GM12878 (cell line): ENCODE results near the gene UVRAG. TPM values are rescaled to one million over a fixed set of nuclear protein-coding genes. Genes with fewer than 3 reads are reported as not detected.

Source experiments
- ATAC-seq: fragments of 200-7000 bp; cut with Tn5 transposase; 3 replicates; pipeline ENCODE4 v1.9.1; 2020; ENCODE audit warnings: mild to moderate bottlenecking, moderate library complexity
- BruUV-seq: library from RNA; stranded (reverse); fragments of 400-500 nt; replicated peaks from 2 replicates; lab custom pipeline; 2021; lab: Mats Ljungman, UMichigan
- CTCF ChIA-PET: fragments of 300-600 bp; sonication (Branson Sonifier 250); formaldehyde crosslinking; extraction: SDS; loops from one replicate; lab custom pipeline; 2021; ENCODE audit warnings: inconsistent platforms; lab: Yijun Ruan, JAX
- POLR2A ChIA-PET: fragments of 350-600 bp; formaldehyde crosslinking; extraction: SDS; loops from one replicate; lab custom pipeline; 2021; ENCODE audit warnings: inconsistent platforms; lab: Charles Lee
- RAD21 ChIA-PET: fragments of 300-600 bp; sonication (Branson Sonifier 250); formaldehyde crosslinking; loops from one replicate; lab custom pipeline; 2023; ENCODE audit warnings: antibody characterized with exemption; ENCODE audit not compliant: unreplicated experiment; lab: Charles Lee
- SMC1A ChIA-PET: fragments of 300-600 bp; sonication (Branson Sonifier 250); formaldehyde crosslinking; loops from one replicate; lab custom pipeline; 2023; ENCODE audit not compliant: unreplicated experiment, uncharacterized antibody; lab: Charles Lee
- DNase-seq: peaks from one replicate; pipeline ENCODE4 v3.0.0-alpha.2; 2011; ENCODE audit warnings: low read depth, low spot score
- FAIRE-seq: peaks from 3 replicates; lab custom pipeline; 2011; peaks lifted over from hg19 to GRCh38; lab: Jason Lieb, UNC
- H2AFZ ChIP-seq: 2 replicates; pipeline ENCODE4 v1.6.0; 2011; ENCODE audit warnings: low read depth, low read length, control low read depth; ENCODE audit not compliant: control insufficient read depth
- H3K27ac ChIP-seq: 2 replicates; pipeline ENCODE4 v1.5.1; 2011; ENCODE audit warnings: control low read depth; ENCODE audit not compliant: control insufficient read depth, insufficient read depth
- H3K27me3 ChIP-seq, 2 experiments: replicated peaks in 1 of 2; 2 replicates each; pipeline versions ENCODE4 v1.6.0 to v1.6.1; 2011; ENCODE audit warnings: low read length in 1 of 2; ENCODE audit not compliant: control insufficient read depth in 2 of 2, insufficient read depth in 2 of 2
- H3K36me3 ChIP-seq, 2 experiments: 2 replicates each; pipeline ENCODE4 v1.5.1; 2011; ENCODE audit warnings: low read length in 1 of 2; ENCODE audit not compliant: control insufficient read depth in 2 of 2, insufficient read depth in 2 of 2
- H3K4me1 ChIP-seq: 2 replicates; pipeline ENCODE4 v1.6.1; 2011; ENCODE audit warnings: mild to moderate bottlenecking, low read length, moderate library complexity, mixed read lengths; ENCODE audit not compliant: control insufficient read depth, insufficient read depth
- H3K4me2 ChIP-seq: 2 replicates; pipeline ENCODE4 v1.6.0; 2011; ENCODE audit warnings: control low read depth; ENCODE audit not compliant: control insufficient read depth, insufficient read depth
- H3K4me3 ChIP-seq: fragments of 200-600 bp; sonication (generic); 2 replicates; pipeline ENCODE4 v1.5.1; 2016
- H3K79me2 ChIP-seq: 2 replicates; pipeline ENCODE4 v1.6.0; 2011; ENCODE audit warnings: low read length; ENCODE audit not compliant: control insufficient read depth, insufficient read depth
- H3K9ac ChIP-seq: 2 replicates; pipeline ENCODE4 v1.8.0; 2011; ENCODE audit warnings: low read length, control low read depth, mixed read lengths; ENCODE audit not compliant: control insufficient read depth, insufficient read depth
- H3K9me3 ChIP-seq: replicated peaks from 3 replicates; pipeline ENCODE4 v1.5.1; 2011; ENCODE audit warnings: mild to moderate bottlenecking, low read length; ENCODE audit not compliant: control insufficient read depth, insufficient read depth
- H4K20me1 ChIP-seq: 2 replicates; pipeline ENCODE4 v1.6.0; 2011; ENCODE audit not compliant: control insufficient read depth, insufficient read depth
- CBX5 ChIP-seq: sonication (generic); IDR thresholded peaks from 2 replicates; pipeline ENCODE4 v1.6.1; 2016; ENCODE audit warnings: low read depth, moderate library complexity, mild to moderate bottlenecking, inconsistent platforms
- ZNF207 ChIP-seq: fragments of 450-650 bp; IDR thresholded peaks from 2 replicates; pipeline ENCODE4 v1.6.1; 2014; ENCODE audit warnings: antibody characterized with exemption, mild to moderate bottlenecking, borderline replicate concordance
- WGBS: methylation state at CpG from one replicate; pipeline ENCODE4 v1.1.6; 2016; ENCODE audit warnings: low lambda C conversion rate; ENCODE audit not compliant: insufficient replicate concordance, insufficient coverage; ENCODE audit errors: missing lambda C conversion rate; 5-methylcytosine and 5-hydroxymethylcytosine counted together
- in situ Hi-C: fragments of 300-500 bp; cut with MboI; formaldehyde crosslinking; loops from 9 replicates; pipeline ENCODE4 v1.14.3; 2018; ENCODE audit warnings: mixed read lengths
- intact Hi-C: fragments of 100-400 bp; cut with micrococcal nuclease; formaldehyde crosslinking; loops from one replicate; pipeline ENCODE4 v1.14.2; 2022; ENCODE audit not compliant: unreplicated experiment
- polyA plus RNA-seq, 11 experiments: library from polyadenylated mRNA; depleted of rRNA in 4 of 11; unstranded in 6 of 11; stranded (reverse) in 5 of 11; fragments of >200 nt; fragmentation: Nextera tagmentation in 4 of 11; fragmentation: Illumina TruSeq in 1 of 11; extraction: Ambion mirVana in 4 of 11; extraction: Trizol in 1 of 11; gene quantifications; 1 replicate in 1 of 11; 2 replicates in 10 of 11; pipeline versions ENCODE4 v1.2.1 to v1.2.3, GENCODE V29; 2011 to 2016; ENCODE audit warnings: inconsistent platforms in 2 of 11, missing spikeins in 2 of 11, low read depth in 1 of 11
- total RNA-seq, 4 experiments: library from RNA; depleted of rRNA in 3 of 4; stranded (reverse); fragments of >200 nt in 3 of 4; fragmentation: Illumina TruSeq in 1 of 4; extraction: Trizol in 1 of 4; gene quantifications; 2 replicates each; pipeline versions ENCODE4 v1.2.1 to v1.2.3, GENCODE V29; 2013 to 2021
- TF ChIP-seq, protein P1 (sequence below): fragments of 150-350 bp; IDR thresholded peaks from 2 replicates; pipeline ENCODE4 v1.6.1; 2016; ENCODE audit warnings: low read depth, low read length

Gene UVRAG
- total and polyA plus RNA-seq, 10 of the 15 experiments (the other 5 are each of a cell fraction or from before 2014, with no cell fraction given), result 7.0 to 43.4 (median 37.0) TPM

DNA sequence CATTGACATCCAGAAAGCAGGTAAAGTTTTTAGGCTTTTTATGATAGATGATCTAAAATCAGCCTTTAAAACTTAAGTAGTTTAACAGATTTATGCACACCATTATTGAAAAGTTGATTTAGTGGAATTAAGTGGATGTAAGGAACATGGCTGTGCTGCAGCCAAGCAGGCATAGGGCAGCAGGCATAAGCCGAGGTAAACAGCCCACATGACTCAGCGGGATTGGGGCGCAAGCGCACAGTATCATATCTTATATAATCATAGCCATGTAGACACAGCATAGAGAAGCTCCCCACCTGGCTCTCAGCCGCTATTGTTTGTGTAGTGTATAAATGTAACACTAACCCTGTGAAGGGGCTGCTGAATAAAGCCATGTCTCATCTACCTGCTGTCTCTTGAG is 233.8 kb downstream of the UVRAG start:
- ATAC-seq (no peak), FAIRE-seq (no peak), DNase-seq (no peak)
- Histone ChIP-seq H2AFZ (no peak overlapping the region), H3K27ac (no peak overlapping the region), H3K27me3 (no peaks in the 10 kb centered on the region), H4K20me1 (no peaks in the 10 kb centered on the region), H3K4me1 (no peaks in the 10 kb centered on the region), H3K4me3 (no peak overlapping the region), H3K36me3 (peaks cover 2 to 6% of the 10 kb centered on the region in 2 experiments; a peak in 3 of 4 replicates), H3K9ac (no peak overlapping the region), H3K4me2 (no peak overlapping the region), H3K79me2 (no peaks in the 10 kb centered on the region), H3K9me3 (peaks cover 11% of the 10 kb centered on the region)
- RAD21 ChIA-PET, result no interaction called here
- TF ChIP-seq ZNF207 (no peak), CBX5 (peak; percentile 90)
- TF ChIP-seq, protein P1, sequence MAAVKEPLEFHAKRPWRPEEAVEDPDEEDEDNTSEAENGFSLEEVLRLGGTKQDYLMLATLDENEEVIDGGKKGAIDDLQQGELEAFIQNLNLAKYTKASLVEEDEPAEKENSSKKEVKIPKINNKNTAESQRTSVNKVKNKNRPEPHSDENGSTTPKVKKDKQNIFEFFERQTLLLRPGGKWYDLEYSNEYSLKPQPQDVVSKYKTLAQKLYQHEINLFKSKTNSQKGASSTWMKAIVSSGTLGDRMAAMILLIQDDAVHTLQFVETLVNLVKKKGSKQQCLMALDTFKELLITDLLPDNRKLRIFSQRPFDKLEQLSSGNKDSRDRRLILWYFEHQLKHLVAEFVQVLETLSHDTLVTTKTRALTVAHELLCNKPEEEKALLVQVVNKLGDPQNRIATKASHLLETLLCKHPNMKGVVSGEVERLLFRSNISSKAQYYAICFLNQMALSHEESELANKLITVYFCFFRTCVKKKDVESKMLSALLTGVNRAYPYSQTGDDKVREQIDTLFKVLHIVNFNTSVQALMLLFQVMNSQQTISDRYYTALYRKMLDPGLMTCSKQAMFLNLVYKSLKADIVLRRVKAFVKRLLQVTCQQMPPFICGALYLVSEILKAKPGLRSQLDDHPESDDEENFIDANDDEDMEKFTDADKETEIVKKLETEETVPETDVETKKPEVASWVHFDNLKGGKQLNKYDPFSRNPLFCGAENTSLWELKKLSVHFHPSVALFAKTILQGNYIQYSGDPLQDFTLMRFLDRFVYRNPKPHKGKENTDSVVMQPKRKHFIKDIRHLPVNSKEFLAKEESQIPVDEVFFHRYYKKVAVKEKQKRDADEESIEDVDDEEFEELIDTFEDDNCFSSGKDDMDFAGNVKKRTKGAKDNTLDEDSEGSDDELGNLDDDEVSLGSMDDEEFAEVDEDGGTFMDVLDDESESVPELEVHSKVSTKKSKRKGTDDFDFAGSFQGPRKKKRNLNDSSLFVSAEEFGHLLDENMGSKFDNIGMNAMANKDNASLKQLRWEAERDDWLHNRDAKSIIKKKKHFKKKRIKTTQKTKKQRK, result peak; percentile 76
- WGBS, result 99% methylated on average over 5 of the region's 5 CpGs
- POLR2A ChIA-PET, result interaction anchor here (1.3 kb wide), 1 partner anchor 14 kb away, joined by 4 read pairs; no protein-coding TSS in a partner anchor
- no TSS peak for BruUV-seq
- intact Hi-C loops, result no loop called here
- CTCF ChIA-PET, result interaction anchor here (0.6 to 1.3 kb wide), 2 partner anchors 50 to 151 kb away, joined by 3 read pairs; no protein-coding TSS in a partner anchor
- SMC1A ChIA-PET, result interaction anchor here (0.7 to 1.6 kb wide), 2 partner anchors 10 to 22 kb away, joined by 4 to 7 read pairs; no protein-coding TSS in a partner anchor
- in situ Hi-C loops, result no loop called here
